ENCODE results near the gene PSMG3. TPM values are rescaled to one million over a fixed set of nuclear protein-coding genes. Genes with fewer than 3 reads are reported as not detected.

Gene PSMG3
- polyA plus RNA-seq, 2 of the 4 experiments (the other 2 are of a cell fraction): 75.9 to 89.3 TPM

DNA sequence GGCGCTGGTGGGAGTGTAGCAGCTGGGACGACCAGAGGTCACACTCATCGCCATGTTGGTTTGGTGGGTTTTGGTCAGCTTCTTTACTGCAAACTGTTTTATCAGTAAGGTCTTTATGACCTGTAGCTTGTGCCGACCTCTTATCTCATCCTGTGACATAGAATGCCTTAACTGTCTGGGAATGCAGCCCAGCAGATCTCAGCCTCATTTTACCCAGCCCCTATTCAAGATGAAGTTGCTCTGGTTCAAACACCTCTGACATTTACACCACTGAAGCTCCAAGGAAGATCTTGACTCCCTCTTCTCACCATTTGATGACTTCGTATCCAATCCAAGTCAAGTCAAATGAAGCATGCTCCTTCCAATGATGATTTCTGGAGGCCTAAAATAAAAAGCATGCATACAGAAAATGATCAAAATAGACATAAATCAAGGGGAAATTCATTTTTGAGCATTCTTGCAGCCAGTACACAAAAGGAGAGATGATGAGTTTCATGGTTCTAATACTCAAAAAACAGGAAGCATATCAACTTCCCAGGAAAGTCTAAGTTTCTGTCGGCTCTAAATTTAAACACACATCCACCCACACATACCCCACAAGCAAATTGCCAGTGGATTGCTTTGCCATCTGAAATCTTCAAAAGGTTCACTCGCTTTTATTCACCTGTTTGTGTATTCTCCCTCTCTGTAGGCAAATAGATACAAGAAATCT, 2.4 kb upstream of the PSMG3 start:
- H3K4me2 ChIP-seq: no peak overlapping the region
- ATAC-seq (no peak), DNase-seq (ENCODE audit: low read depth in 1 of 2, low spot score in 1 of 2) (no peak), FAIRE-seq (no peak)
- CTCF ChIA-PET: no interaction called here
- no peak for TF ChIP-seq EHF (CRISPR knock-in tag; IDR thresholded peaks at IDR 0.05)
- no peak for TF ChIP-seq BHLHE40 (IDR thresholded peaks at IDR 0.05; ENCODE audit: low read depth, low read length)
- no peak for TF ChIP-seq KDM1A (IDR thresholded peaks at IDR 0.05; ENCODE audit: low read depth)
- no peak for TF ChIP-seq MAZ (IDR thresholded peaks at IDR 0.05; ENCODE audit: borderline replicate concordance, low read depth, low read length)
- TF ChIP-seq GATA3 (IDR thresholded peaks at IDR 0.05; ENCODE audit: borderline replicate concordance): no peak
- TF ChIP-seq ZSCAN20 (CRISPR knock-in tag; IDR thresholded peaks at IDR 0.05): no peak
- TF ChIP-seq, protein P1, sequence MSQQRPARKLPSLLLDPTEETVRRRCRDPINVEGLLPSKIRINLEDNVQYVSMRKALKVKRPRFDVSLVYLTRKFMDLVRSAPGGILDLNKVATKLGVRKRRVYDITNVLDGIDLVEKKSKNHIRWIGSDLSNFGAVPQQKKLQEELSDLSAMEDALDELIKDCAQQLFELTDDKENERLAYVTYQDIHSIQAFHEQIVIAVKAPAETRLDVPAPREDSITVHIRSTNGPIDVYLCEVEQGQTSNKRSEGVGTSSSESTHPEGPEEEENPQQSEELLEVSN (IDR thresholded peaks at IDR 0.05; ENCODE audit: borderline replicate concordance, low read depth): no peak
- no peak for TF ChIP-seq ZNF302 (CRISPR knock-in tag; IDR thresholded peaks at IDR 0.05)
- TF ChIP-seq, protein P2, sequence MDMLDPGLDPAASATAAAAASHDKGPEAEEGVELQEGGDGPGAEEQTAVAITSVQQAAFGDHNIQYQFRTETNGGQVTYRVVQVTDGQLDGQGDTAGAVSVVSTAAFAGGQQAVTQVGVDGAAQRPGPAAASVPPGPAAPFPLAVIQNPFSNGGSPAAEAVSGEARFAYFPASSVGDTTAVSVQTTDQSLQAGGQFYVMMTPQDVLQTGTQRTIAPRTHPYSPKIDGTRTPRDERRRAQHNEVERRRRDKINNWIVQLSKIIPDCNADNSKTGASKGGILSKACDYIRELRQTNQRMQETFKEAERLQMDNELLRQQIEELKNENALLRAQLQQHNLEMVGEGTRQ (IDR thresholded peaks at IDR 0.05): no peak
- TF ChIP-seq NPAS2 (CRISPR knock-in tag; IDR thresholded peaks at IDR 0.05; ENCODE audit: borderline replicate concordance): no peak
- no peak for TF ChIP-seq HOXB13 (CRISPR knock-in tag; IDR thresholded peaks at IDR 0.05; ENCODE audit: low read depth)
- TF ChIP-seq, protein P3, sequence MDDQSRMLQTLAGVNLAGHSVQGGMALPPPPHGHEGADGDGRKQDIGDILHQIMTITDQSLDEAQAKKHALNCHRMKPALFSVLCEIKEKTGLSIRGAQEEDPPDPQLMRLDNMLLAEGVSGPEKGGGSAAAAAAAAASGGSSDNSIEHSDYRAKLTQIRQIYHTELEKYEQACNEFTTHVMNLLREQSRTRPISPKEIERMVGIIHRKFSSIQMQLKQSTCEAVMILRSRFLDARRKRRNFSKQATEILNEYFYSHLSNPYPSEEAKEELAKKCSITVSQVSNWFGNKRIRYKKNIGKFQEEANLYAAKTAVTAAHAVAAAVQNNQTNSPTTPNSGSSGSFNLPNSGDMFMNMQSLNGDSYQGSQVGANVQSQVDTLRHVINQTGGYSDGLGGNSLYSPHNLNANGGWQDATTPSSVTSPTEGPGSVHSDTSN (IDR thresholded peaks at IDR 0.05): no peak
- TF ChIP-seq, protein P4, sequence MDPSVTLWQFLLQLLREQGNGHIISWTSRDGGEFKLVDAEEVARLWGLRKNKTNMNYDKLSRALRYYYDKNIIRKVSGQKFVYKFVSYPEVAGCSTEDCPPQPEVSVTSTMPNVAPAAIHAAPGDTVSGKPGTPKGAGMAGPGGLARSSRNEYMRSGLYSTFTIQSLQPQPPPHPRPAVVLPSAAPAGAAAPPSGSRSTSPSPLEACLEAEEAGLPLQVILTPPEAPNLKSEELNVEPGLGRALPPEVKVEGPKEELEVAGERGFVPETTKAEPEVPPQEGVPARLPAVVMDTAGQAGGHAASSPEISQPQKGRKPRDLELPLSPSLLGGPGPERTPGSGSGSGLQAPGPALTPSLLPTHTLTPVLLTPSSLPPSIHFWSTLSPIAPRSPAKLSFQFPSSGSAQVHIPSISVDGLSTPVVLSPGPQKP (IDR thresholded peaks at IDR 0.05; ENCODE audit: low read depth, low read length): no peak
- TF ChIP-seq RFX5 (IDR thresholded peaks at IDR 0.05): no peak
- no peak for TF ChIP-seq MYC (IDR thresholded peaks at IDR 0.05; ENCODE audit: borderline replicate concordance, low read length)
- TF ChIP-seq NFE2L2 (conservative IDR thresholded peaks at IDR 0.05; ENCODE audit: low read length): no peak
- POLR2A ChIA-PET: no interaction called here
- no peaks in the 10 kb centered on the region for H3K9me3 ChIP-seq
- no peak overlapping the region for H3K4me3 ChIP-seq
- H3K4me1 ChIP-seq: peaks cover 30% of the 10 kb centered on the region
- WGBS (ENCODE audit: missing lambda C conversion rate): 84% methylated on average over 7 of the region's 7 CpGs
- H3K27ac ChIP-seq: peak overlapping the region in 1 of 2 experiments; percentile 99; a peak in 2 of 6 replicates

DNA sequence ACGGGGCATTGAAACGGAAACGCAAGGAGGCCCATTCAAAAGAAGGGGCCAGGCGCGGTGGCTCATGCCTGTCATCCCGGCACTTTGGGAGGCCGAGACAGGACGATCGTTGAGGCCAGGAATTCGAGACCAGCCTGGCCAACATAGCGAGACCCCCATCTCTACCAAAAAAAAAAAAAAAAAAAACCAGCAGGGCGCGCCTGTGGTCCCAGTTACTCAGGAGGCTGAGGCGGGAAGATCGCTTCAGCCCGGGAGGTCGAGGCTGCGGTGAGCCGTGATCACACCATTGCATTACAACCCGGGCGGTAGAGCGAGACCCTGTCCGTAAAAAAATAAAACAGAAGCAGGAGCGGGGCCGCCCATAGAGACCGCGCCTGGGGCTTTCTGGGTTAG, 396 bp downstream of the PSMG3 start:
- TF ChIP-seq NPAS2 (CRISPR knock-in tag; IDR thresholded peaks at IDR 0.05; ENCODE audit: borderline replicate concordance) (no peak), POLR2A (IDR thresholded peaks at IDR 0.05; ENCODE audit: low read length) (no peak), HOXB13 (CRISPR knock-in tag; IDR thresholded peaks at IDR 0.05; ENCODE audit: low read depth) (no peak), GATA3 (IDR thresholded peaks at IDR 0.05; ENCODE audit: borderline replicate concordance) (no peak), ZC3H11A (IDR thresholded peaks at IDR 0.05) (no peak), CBX8 (IDR thresholded peaks at IDR 0.05) (no peak), TP53 (CRISPR knock-in tag; IDR thresholded peaks at IDR 0.05) (no peak), ZNF302 (CRISPR knock-in tag; IDR thresholded peaks at IDR 0.05) (no peak)
- TF ChIP-seq, protein P5, sequence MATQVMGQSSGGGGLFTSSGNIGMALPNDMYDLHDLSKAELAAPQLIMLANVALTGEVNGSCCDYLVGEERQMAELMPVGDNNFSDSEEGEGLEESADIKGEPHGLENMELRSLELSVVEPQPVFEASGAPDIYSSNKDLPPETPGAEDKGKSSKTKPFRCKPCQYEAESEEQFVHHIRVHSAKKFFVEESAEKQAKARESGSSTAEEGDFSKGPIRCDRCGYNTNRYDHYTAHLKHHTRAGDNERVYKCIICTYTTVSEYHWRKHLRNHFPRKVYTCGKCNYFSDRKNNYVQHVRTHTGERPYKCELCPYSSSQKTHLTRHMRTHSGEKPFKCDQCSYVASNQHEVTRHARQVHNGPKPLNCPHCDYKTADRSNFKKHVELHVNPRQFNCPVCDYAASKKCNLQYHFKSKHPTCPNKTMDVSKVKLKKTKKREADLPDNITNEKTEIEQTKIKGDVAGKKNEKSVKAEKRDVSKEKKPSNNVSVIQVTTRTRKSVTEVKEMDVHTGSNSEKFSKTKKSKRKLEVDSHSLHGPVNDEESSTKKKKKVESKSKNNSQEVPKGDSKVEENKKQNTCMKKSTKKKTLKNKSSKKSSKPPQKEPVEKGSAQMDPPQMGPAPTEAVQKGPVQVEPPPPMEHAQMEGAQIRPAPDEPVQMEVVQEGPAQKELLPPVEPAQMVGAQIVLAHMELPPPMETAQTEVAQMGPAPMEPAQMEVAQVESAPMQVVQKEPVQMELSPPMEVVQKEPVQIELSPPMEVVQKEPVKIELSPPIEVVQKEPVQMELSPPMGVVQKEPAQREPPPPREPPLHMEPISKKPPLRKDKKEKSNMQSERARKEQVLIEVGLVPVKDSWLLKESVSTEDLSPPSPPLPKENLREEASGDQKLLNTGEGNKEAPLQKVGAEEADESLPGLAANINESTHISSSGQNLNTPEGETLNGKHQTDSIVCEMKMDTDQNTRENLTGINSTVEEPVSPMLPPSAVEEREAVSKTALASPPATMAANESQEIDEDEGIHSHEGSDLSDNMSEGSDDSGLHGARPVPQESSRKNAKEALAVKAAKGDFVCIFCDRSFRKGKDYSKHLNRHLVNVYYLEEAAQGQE (IDR thresholded peaks at IDR 0.05): no peak
- TF ChIP-seq, protein P3 (IDR thresholded peaks at IDR 0.05): no peak
- Histone ChIP-seq H3K4me3 (peak overlapping the region; percentile 83), H3K4me1 (peaks cover 50% of the 10 kb centered on the region), H3K4me2 (peak overlapping the region; percentile 100), H3K27ac (peak overlapping the region; percentile 96 to 99), H3K9me3 (no peaks in the 10 kb centered on the region)
- POLR2A ChIA-PET: no interaction called here
- 3% methylated on average over 27 of the region's 27 CpGs for WGBS (ENCODE audit: missing lambda C conversion rate)
- FAIRE-seq: no peak
- CTCF ChIA-PET: interaction anchor here (1.0 to 1.7 kb wide), 2 partner anchors 9 to 11 kb away, joined by 3 to 4 read pairs; no protein-coding TSS in a partner anchor
- no peak; a peak in 1 of 6 replicates for ATAC-seq
- DNase-seq (ENCODE audit: low read depth in 1 of 2, low spot score in 1 of 2): no peak
